HCT116 (cell line): ENCODE results near the gene NOXO1.

Experiments
- CEBPB ChIP-seq: IDR thresholded peaks from 2 replicates; pipeline ENCODE4 v1.6.1; 2012; ENCODE audit warnings: low read depth
- CTCF ChIP-seq, 3 experiments: fragments of 200-600 bp in 1 of 3; sonication (generic) in 1 of 3; IDR thresholded peaks in 2 of 3; conservative IDR thresholded peaks in 1 of 3; 2 replicates each; pipeline ENCODE4 v1.5.1; 2012 to 2017; ENCODE audit warnings: low read depth in 2 of 3, low read length in 2 of 3, antibody characterized with exemption in 1 of 3, borderline replicate concordance in 1 of 3, control low read depth in 1 of 3, mild to moderate bottlenecking in 1 of 3, mixed read lengths in 1 of 3, mixed run types in 1 of 3, moderate library complexity in 1 of 3; ENCODE audit not compliant: insufficient read depth in 1 of 3
- EZH2 ChIP-seq: fragments of 200-600 bp; sonication (generic); IDR thresholded peaks from 2 replicates; pipeline ENCODE4 v1.6.1; 2017; ENCODE audit warnings: antibody characterized with exemption, mixed run types
- EZH2phosphoT487 ChIP-seq: fragments of 200-600 bp; IDR thresholded peaks from 2 replicates; pipeline ENCODE4 v1.6.1; 2018; ENCODE audit warnings: antibody characterized with exemption, borderline replicate concordance
- JUND ChIP-seq: IDR thresholded peaks from 2 replicates; pipeline ENCODE4 v1.6.1; 2012
- POLR2A ChIP-seq: IDR thresholded peaks from 2 replicates; pipeline ENCODE4 v1.7.0; 2011; ENCODE audit warnings: borderline replicate concordance; ENCODE audit not compliant: insufficient read depth, insufficient read length; ENCODE audit errors: extremely low read depth
- POLR2AphosphoS5 ChIP-seq: IDR thresholded peaks from 2 replicates; pipeline ENCODE4 v1.6.1; 2011; ENCODE audit warnings: mild to moderate bottlenecking, low read depth, low read length, moderate library complexity
- RAD21 ChIP-seq: IDR thresholded peaks from 2 replicates; pipeline ENCODE4 v1.6.1; 2012; ENCODE audit warnings: low read depth, mild to moderate bottlenecking
- ZBTB33 ChIP-seq: IDR thresholded peaks from 2 replicates; pipeline ENCODE4 v1.6.1; 2011; ENCODE audit warnings: mild to moderate bottlenecking, low read length, moderate library complexity; ENCODE audit not compliant: insufficient replicate concordance; ENCODE audit errors: extremely low read depth

- TF ChIP-seq CTCF (IDR thresholded peaks at IDR 0.05 in 2 of 3, conservative IDR thresholded peaks at IDR 0.05 in 1 of 3; ENCODE audit: borderline replicate concordance in 1 of 3, insufficient read depth in 1 of 3, low read depth in 2 of 3, low read length in 2 of 3), result no peak
- TF ChIP-seq JUND, result no peak
- TF ChIP-seq EZH2phosphoT487, result no peak
- no peak for TF ChIP-seq POLR2AphosphoS5
- TF ChIP-seq EZH2, result no peak
- TF ChIP-seq ZBTB33, result no peak
- no peak for TF ChIP-seq POLR2A
- TF ChIP-seq RAD21, result no peak
- no peak for TF ChIP-seq CEBPB
Observed at GRCh38 chr16:1938910-1939309, 42.4 kb downstream of the NOXO1 start.
